ENCODE data around the gene SPON2. TPM values are rescaled to one million over a fixed set of nuclear protein-coding genes. Genes with fewer than 3 reads are reported as not detected.

SPON2 gene
- polyA plus RNA-seq, 1 donor (not counting 4 experiments of a cell fraction or from before 2014, with no cell fraction given): 3.3 TPM

DNA sequence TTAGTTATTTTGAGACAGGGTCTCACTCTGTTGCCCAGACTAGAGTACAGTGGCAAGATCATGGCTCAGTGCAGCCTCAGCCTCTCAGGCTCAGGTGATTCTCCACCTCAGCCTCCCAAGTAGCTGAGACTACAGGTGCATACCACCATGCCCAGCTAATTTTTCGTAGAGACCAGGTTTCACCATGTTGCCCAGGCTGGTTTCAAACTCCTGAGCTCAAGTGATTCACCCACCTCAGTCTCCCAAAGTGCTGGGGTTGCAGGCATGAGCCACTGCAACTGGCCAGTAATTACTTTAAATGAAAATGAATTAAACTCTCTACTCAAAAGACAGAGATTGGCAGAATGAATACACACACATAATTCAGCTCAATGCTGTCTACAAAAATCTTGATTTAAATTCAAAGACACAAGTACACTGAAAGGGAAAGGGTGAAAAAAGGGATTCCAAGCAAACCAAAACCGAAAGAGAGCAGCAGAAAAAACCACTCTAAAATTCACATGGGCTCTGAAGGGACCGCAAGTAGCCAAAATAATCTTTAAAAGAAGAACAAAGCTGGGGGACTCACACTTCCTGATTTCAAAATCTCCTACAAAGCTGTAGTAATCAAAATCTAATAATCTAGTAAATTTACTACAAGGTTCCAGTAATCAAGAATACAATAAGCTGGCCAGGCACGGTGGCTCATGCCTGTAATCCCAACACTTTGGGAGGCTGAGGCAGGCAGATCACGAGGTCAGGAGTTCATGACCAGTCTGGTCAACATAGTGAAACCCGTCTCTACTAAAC, 11.8 kb upstream of the SPON2 start:
- no peaks in the 10 kb centered on the region for H4K20me1 ChIP-seq (ENCODE audit: control insufficient read depth, extremely low read depth, insufficient read depth, low read length)
- H3K9ac ChIP-seq (ENCODE audit: control insufficient read depth, extremely low read depth, insufficient read depth, low read length): no peak overlapping the region
- H2AFZ ChIP-seq (ENCODE audit: control insufficient read depth, low read length): no peak overlapping the region
- TF ChIP-seq EZH2 (IDR thresholded peaks at IDR 0.05; ENCODE audit: low read length): no peak
- TF ChIP-seq, protein P1, sequence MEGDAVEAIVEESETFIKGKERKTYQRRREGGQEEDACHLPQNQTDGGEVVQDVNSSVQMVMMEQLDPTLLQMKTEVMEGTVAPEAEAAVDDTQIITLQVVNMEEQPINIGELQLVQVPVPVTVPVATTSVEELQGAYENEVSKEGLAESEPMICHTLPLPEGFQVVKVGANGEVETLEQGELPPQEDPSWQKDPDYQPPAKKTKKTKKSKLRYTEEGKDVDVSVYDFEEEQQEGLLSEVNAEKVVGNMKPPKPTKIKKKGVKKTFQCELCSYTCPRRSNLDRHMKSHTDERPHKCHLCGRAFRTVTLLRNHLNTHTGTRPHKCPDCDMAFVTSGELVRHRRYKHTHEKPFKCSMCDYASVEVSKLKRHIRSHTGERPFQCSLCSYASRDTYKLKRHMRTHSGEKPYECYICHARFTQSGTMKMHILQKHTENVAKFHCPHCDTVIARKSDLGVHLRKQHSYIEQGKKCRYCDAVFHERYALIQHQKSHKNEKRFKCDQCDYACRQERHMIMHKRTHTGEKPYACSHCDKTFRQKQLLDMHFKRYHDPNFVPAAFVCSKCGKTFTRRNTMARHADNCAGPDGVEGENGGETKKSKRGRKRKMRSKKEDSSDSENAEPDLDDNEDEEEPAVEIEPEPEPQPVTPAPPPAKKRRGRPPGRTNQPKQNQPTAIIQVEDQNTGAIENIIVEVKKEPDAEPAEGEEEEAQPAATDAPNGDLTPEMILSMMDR (optimal IDR thresholded peaks at IDR 0.05 in 1 of 3, IDR thresholded peaks at IDR 0.05 in 1 of 3, conservative IDR thresholded peaks at IDR 0.05 in 1 of 3; ENCODE audit: extremely low read depth in 1 of 3, insufficient read depth in 2 of 3, low read length in 3 of 3): no peak
- H3K4me3 ChIP-seq (ENCODE audit: control insufficient read depth in 2 of 3, extremely low read depth in 1 of 3, insufficient read depth in 2 of 3, low read depth in 1 of 3, low read length in 3 of 3): no peak overlapping the region
- H3K9me1 ChIP-seq (ENCODE audit: control insufficient read depth, extremely low read depth, insufficient read depth, low read length): no peaks in the 10 kb centered on the region
- H3K27ac ChIP-seq (ENCODE audit: control insufficient read depth, insufficient read depth, low read length): no peak overlapping the region
- H3K36me3 ChIP-seq (ENCODE audit: control insufficient read depth in 2 of 2, extremely low read depth in 1 of 2, insufficient read depth in 2 of 2, low read length in 2 of 2): no peaks in the 10 kb centered on the region
- H3K4me2 ChIP-seq (ENCODE audit: control insufficient read depth, extremely low read depth, insufficient read depth, low read depth, low read length): no peak overlapping the region
- FAIRE-seq: no peak
- dilution Hi-C loops (cut with MboI; ENCODE audit: extremely low pct_ligation_motif_present, low sequenced_read_pairs): no loop called here
- DNase-seq (ENCODE audit: low read depth, low spot score): no peak
- H3K4me1 ChIP-seq (ENCODE audit: control insufficient read depth, extremely low read depth, insufficient read depth, low read length): no peaks in the 10 kb centered on the region
- H3K9me3 ChIP-seq (ENCODE audit: control insufficient read depth, low read depth, low read length): no peaks in the 10 kb centered on the region
- peaks cover 6% of the 10 kb centered on the region for H3K27me3 ChIP-seq (ENCODE audit: control insufficient read depth, extremely low read depth, insufficient read depth, low read length)
- H3K79me2 ChIP-seq (ENCODE audit: control insufficient read depth, insufficient read depth, low read length): no peaks in the 10 kb centered on the region

DNA sequence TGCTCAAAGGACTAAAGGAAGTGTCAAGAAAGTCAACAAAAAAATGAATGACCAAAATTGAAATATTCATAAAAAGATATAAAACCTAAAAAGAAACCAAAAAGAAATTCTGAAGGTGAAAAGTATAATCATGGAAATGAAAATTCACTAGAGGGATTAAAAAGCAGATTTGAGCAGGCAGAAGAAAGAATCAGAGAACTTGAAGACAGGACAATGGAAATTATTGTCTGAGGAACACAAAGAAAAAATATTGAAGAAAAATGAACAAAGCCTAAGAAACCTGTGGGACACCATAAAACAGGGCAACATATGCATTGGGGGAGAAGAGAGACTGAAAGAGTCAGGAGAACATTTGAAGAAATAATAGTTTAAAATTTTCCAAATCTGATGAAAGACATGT, 9.9 kb upstream of the SPON2 start:
- H3K27ac ChIP-seq (ENCODE audit: control insufficient read depth, insufficient read depth, low read length): no peak overlapping the region
- no peaks in the 10 kb centered on the region for H4K20me1 ChIP-seq (ENCODE audit: control insufficient read depth, extremely low read depth, insufficient read depth, low read length)
- FAIRE-seq: no peak
- no peak for DNase-seq (ENCODE audit: low read depth, low spot score)
- H3K9ac ChIP-seq (ENCODE audit: control insufficient read depth, extremely low read depth, insufficient read depth, low read length): no peak overlapping the region
- no peak overlapping the region for H3K4me2 ChIP-seq (ENCODE audit: control insufficient read depth, extremely low read depth, insufficient read depth, low read depth, low read length)
- H2AFZ ChIP-seq (ENCODE audit: control insufficient read depth, low read length): no peak overlapping the region
- no peaks in the 10 kb centered on the region for H3K79me2 ChIP-seq (ENCODE audit: control insufficient read depth, insufficient read depth, low read length)
- H3K27me3 ChIP-seq (ENCODE audit: control insufficient read depth, extremely low read depth, insufficient read depth, low read length): peaks cover 11% of the 10 kb centered on the region
- H3K4me1 ChIP-seq (ENCODE audit: control insufficient read depth, extremely low read depth, insufficient read depth, low read length): peaks cover 10% of the 10 kb centered on the region
- no peaks in the 10 kb centered on the region for H3K9me3 ChIP-seq (ENCODE audit: control insufficient read depth, low read depth, low read length)
- H3K4me3 ChIP-seq (ENCODE audit: control insufficient read depth in 2 of 3, extremely low read depth in 1 of 3, insufficient read depth in 2 of 3, low read depth in 1 of 3, low read length in 3 of 3): no peak overlapping the region
- H3K9me1 ChIP-seq (ENCODE audit: control insufficient read depth, extremely low read depth, insufficient read depth, low read length): no peaks in the 10 kb centered on the region
- dilution Hi-C loops (cut with MboI; ENCODE audit: extremely low pct_ligation_motif_present, low sequenced_read_pairs): no loop called here
- no peaks in the 10 kb centered on the region for H3K36me3 ChIP-seq (ENCODE audit: control insufficient read depth in 2 of 2, extremely low read depth in 1 of 2, insufficient read depth in 2 of 2, low read length in 2 of 2)
- TF ChIP-seq EZH2 (IDR thresholded peaks at IDR 0.05; ENCODE audit: low read length): no peak
- TF ChIP-seq, protein P1 (optimal IDR thresholded peaks at IDR 0.05 in 1 of 3, IDR thresholded peaks at IDR 0.05 in 1 of 3, conservative IDR thresholded peaks at IDR 0.05 in 1 of 3; ENCODE audit: extremely low read depth in 1 of 3, insufficient read depth in 2 of 3, low read length in 3 of 3): no peak

All from keratinocyte (primary cell).